Naive thymus-derived CD4-positive, alpha-beta T cell (primary cell): Measurements from ENCODE around the gene ERFL. TPM values are rescaled to one million over a fixed set of nuclear protein-coding genes. Genes with fewer than 3 reads are reported as not detected.
"Not testable (repeated sequence)": the region's sequence is repeated elsewhere in the genome, so short reads cannot be mapped to it uniquely, and the experiment has no call there.

Source experiments
- ATAC-seq: fragments of 150-1000 bp; cut with Tn5 transposase; 2 replicates; pipeline ENCODE4 v1.10.0; 2021; ENCODE audit warnings: mild to moderate bottlenecking, moderate library complexity
- CTCF ChIA-PET: fragments of 350-600 bp; sonication (Branson Sonifier 250); formaldehyde crosslinking; loops from one replicate; lab custom pipeline; 2021; ENCODE audit warnings: antibody characterized with exemption; lab: Charles Lee
- POLR2A ChIA-PET: fragments of 350-600 bp; sonication (Branson Sonifier 250); formaldehyde crosslinking; loops from one replicate; lab custom pipeline; 2021; ENCODE audit warnings: antibody characterized with exemption, inconsistent platforms; lab: Charles Lee
- DNase-seq, 9 donors: peaks; one replicate each; pipeline versions ENCODE4 v3.0.0 to v3.0.0-alpha.2; 2020 to 2022; ENCODE audit warnings: mixed read lengths in 1 of 9
- H3K27ac ChIP-seq: one replicate; pipeline ENCODE4 v1.7.0; 2013; ENCODE audit warnings: mild to moderate bottlenecking, low read depth, low read length, moderate library complexity
- H3K27me3 ChIP-seq, 2 donors: one replicate each; pipeline ENCODE4 v1.7.0; 2013; ENCODE audit warnings: low read length in 2 of 2, mild to moderate bottlenecking in 2 of 2, moderate library complexity in 2 of 2; ENCODE audit not compliant: control insufficient read depth in 2 of 2, insufficient read depth in 2 of 2
- H3K36me3 ChIP-seq, 3 experiments: 1 replicate in 2 of 3; 2 replicates in 1 of 3; pipeline ENCODE4 v1.7.0; 2013; ENCODE audit warnings: low read length in 3 of 3, mild to moderate bottlenecking in 3 of 3, moderate library complexity in 1 of 3; ENCODE audit not compliant: insufficient read depth in 3 of 3, control insufficient read depth in 2 of 3
- H3K4me1 ChIP-seq, 2 donors: one replicate each; pipeline ENCODE4 v1.7.0; 2013; ENCODE audit warnings: low read length in 2 of 2, mild to moderate bottlenecking in 2 of 2, moderate library complexity in 1 of 2; ENCODE audit not compliant: control insufficient read depth in 2 of 2, insufficient read depth in 2 of 2
- H3K4me3 ChIP-seq: 2 replicates; pipeline ENCODE4 v1.7.0; 2013; ENCODE audit warnings: mild to moderate bottlenecking, low read length
- H3K9me3 ChIP-seq, 3 experiments: 1 replicate in 2 of 3; 2 replicates in 1 of 3; pipeline ENCODE4 v1.7.0; 2013; ENCODE audit warnings: low read length in 3 of 3; ENCODE audit not compliant: control insufficient read depth in 2 of 3
- H3K27ac Mint-ChIP-seq, 9 donors: one replicate each; pipeline ENCODE4 v1.8.0; 2020 to 2022; ENCODE audit warnings: mixed read lengths in 9 of 9, mild to moderate bottlenecking in 8 of 9, moderate library complexity in 5 of 9, inconsistent platforms in 2 of 9
- H3K27me3 Mint-ChIP-seq, 5 donors: one replicate each; pipeline ENCODE4 v1.8.0; 2021 to 2022; ENCODE audit warnings: mixed read lengths in 5 of 5, mild to moderate bottlenecking in 1 of 5
- H3K36me3 Mint-ChIP-seq, 5 donors: one replicate each; pipeline ENCODE4 v1.8.0; 2020 to 2022; ENCODE audit warnings: mixed read lengths in 5 of 5, mild to moderate bottlenecking in 3 of 5, inconsistent platforms in 1 of 5
- H3K4me1 Mint-ChIP-seq, 7 donors: one replicate each; pipeline ENCODE4 v1.8.0; 2020 to 2022; ENCODE audit warnings: mixed read lengths in 7 of 7, mild to moderate bottlenecking in 3 of 7, inconsistent platforms in 1 of 7
- H3K4me3 Mint-ChIP-seq, 10 donors: one replicate each; pipeline ENCODE4 v1.8.0; 2020 to 2022; ENCODE audit warnings: mild to moderate bottlenecking in 10 of 10, mixed read lengths in 10 of 10, moderate library complexity in 6 of 10, inconsistent platforms in 2 of 10
- H3K9me3 Mint-ChIP-seq, 11 donors: one replicate each; pipeline ENCODE4 v1.8.0; 2020 to 2022; ENCODE audit warnings: mixed read lengths in 11 of 11, mild to moderate bottlenecking in 4 of 11, inconsistent platforms in 1 of 11, moderate library complexity in 1 of 11
- intact Hi-C, 2 donors: fragments of 100-400 bp; cut with micrococcal nuclease; formaldehyde crosslinking; loops; one replicate each; pipeline ENCODE4 v1.15.1; 2023
- polyA plus RNA-seq, 2 donors: library from polyadenylated mRNA; unstranded; fragments of 300-500 nt; fragmentation: Illumina TruSeq; gene quantifications; one replicate each; pipeline ENCODE4 v1.2.3, GENCODE V29; 2021
- total RNA-seq, 6 experiments: library from RNA in 5 of 6; stranded (reverse) in 5 of 6; gene quantifications; 1 replicate in 5 of 6; 2 replicates in 1 of 6; pipeline ENCODE4 v1.2.3 and lab custom pipeline; 2021 to 2026

ERFL gene
- total and polyA plus RNA-seq, 7 experiments from 2014 or later = 3.0 to 15.0 (median 8.0) TPM; not detected in 2

DNA sequence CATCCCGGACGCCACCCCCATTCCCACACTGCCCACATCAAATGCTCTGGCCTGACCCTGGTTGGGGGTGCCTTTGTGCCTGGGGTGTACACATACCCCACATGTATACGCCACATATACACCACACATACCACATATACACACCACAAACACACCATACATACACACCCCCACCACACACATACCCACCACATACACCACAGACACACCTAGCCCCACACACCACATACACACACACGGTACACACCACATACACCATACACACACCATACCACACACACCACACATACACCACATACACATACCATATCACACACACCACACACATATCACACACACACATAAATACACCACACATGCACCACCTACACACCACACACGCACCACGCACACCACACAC is 10.2 kb downstream of the ERFL start:
- Histone ChIP-seq H3K36me3 (no peaks in the 10 kb centered on the region), H3K4me3 (no peak overlapping the region), H3K4me1 (peaks cover 11 to 46% of the 10 kb centered on the region in 2 donors), H3K9me3 (no peaks in the 10 kb centered on the region), H3K27ac (no peak overlapping the region), H3K27me3 (peaks cover 0 to 23% of the 10 kb centered on the region in 2 donors)
- ChIA-PET POLR2A (no interaction called here), CTCF (no interaction called here)
- peaks cover 0 to 6% (median under 1%) of the 10 kb centered on the region in 5 donors for H3K36me3 Mint-ChIP-seq
- peaks cover 15 to 28% (median 21%) of the 10 kb centered on the region in 7 donors for H3K4me1 Mint-ChIP-seq
- peak; percentile 17 for ATAC-seq
- no peak overlapping the region for H3K27ac Mint-ChIP-seq
- H3K27me3 Mint-ChIP-seq = peaks cover 0 to 12% (median 7%) of the 10 kb centered on the region in 5 donors
- no peak overlapping the region for H3K4me3 Mint-ChIP-seq
- no peaks in the 10 kb centered on the region for H3K9me3 Mint-ChIP-seq
- DNase-seq = no peak
- intact Hi-C loops = no loop called here

GRCh38 chr19:41917676-41918075 is 10.6 kb downstream of the ERFL start:
- no peaks in the 10 kb centered on the region for H3K36me3 ChIP-seq
- H3K27ac Mint-ChIP-seq = no peak overlapping the region
- H3K27me3 Mint-ChIP-seq = peaks cover 0 to 14% (median 6%) of the 10 kb centered on the region in 5 donors
- H3K4me1 Mint-ChIP-seq = peaks cover 14 to 28% (median 20%) of the 10 kb centered on the region in 7 donors
- H3K27ac ChIP-seq = no peak overlapping the region
- DNase-seq (no peak), ATAC-seq (no peak)
- peaks cover 11 to 48% of the 10 kb centered on the region in 2 donors for H3K4me1 ChIP-seq
- H3K9me3 Mint-ChIP-seq = no peaks in the 10 kb centered on the region
- intact Hi-C loops = no loop called here
- H3K27me3 ChIP-seq = peaks cover 0 to 23% of the 10 kb centered on the region in 2 donors
- POLR2A ChIA-PET = interaction anchor here (0.7 to 1.1 kb wide), 2 partner anchors 30 to 34 kb away, joined by 3 to 5 read pairs; partner anchors contain the start of gene ARHGEF1
- H3K36me3 Mint-ChIP-seq = peaks cover 0 to 6% (median 0%) of the 10 kb centered on the region in 5 donors
- CTCF ChIA-PET = no interaction called here
- H3K4me3 ChIP-seq = no peak overlapping the region
- no peaks in the 10 kb centered on the region for H3K9me3 ChIP-seq
- H3K4me3 Mint-ChIP-seq = no peak overlapping the region

DNA sequence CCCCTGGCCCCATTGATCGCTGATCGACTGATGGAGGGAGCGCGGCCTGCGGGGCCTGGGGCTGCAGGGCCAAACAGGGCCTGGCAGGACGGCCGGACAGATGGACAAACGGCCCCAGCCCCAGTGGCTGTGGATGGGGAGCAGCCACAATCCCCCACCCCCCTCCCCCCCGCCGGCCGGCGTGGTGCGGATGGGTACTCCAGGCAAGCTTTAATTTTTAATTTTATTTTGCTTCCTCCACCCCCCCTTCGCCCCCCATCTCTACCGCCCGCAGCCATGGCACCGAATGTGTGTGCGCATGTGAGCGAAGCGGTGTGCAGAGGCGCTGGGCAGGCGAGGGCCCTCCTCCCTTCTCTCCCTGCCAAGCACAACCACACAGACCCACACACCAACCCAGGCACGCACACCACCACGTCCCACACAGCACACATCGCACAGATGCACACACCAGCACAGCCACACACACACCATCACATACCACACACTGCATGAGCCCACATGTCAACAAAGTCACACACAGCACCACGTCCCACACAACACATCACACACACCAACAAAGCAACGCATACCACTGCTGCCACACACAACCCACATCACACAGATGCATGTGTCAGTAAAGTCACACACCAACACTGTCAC is 12.4 kb downstream of the ERFL start:
- Histone ChIP-seq H3K27ac (no peak overlapping the region), H3K27me3 (peaks cover 0 to 23% of the 10 kb centered on the region in 2 donors), H3K4me1 (peaks cover 20 to 46% of the 10 kb centered on the region in 2 donors), H3K4me3 (peak overlapping the region; percentile 45), H3K36me3 (no peaks in the 10 kb centered on the region), H3K9me3 (no peaks in the 10 kb centered on the region)
- H3K9me3 Mint-ChIP-seq = peaks cover 0 to 5% (median 0%) of the 10 kb centered on the region in 11 donors
- ATAC-seq (peak; percentile 25), DNase-seq (peak in 3 of 9 donors; percentile 32 to 42 (median 39))
- H3K4me3 Mint-ChIP-seq = no peak overlapping the region
- peaks cover 0 to 23% (median 0%) of the 10 kb centered on the region in 5 donors for H3K27me3 Mint-ChIP-seq
- H3K4me1 Mint-ChIP-seq = peaks cover 15 to 34% (median 25%) of the 10 kb centered on the region in 7 donors
- intact Hi-C loops = loop anchor here (1.0 to 2.0 kb wide), 3 partner anchors 12 to 35 kb away; partner anchors contain the start of gene ERFL (in 1 of the 2)
- H3K36me3 Mint-ChIP-seq = peaks cover 0 to 9% (median 0%) of the 10 kb centered on the region in 5 donors
- ChIA-PET CTCF (no interaction called here), POLR2A (no interaction called here)
- no peak overlapping the region for H3K27ac Mint-ChIP-seq

GRCh38 chr19:41915021-41915775 is 13.1 kb downstream of the ERFL start:
- Histone ChIP-seq H3K36me3 (no peaks in the 10 kb centered on the region), H3K9me3 (no peaks in the 10 kb centered on the region), H3K4me1 (peaks cover 20 to 53% of the 10 kb centered on the region in 2 donors), H3K4me3 (peak overlapping the region; percentile 45), H3K27ac (no peak overlapping the region), H3K27me3 (peaks cover 0 to 23% of the 10 kb centered on the region in 2 donors)
- ATAC-seq (no peak), DNase-seq (peak in 2 of 9 donors; percentile 25 to 35)
- Mint-ChIP-seq H3K36me3 (peaks cover 0 to 16% (median 0%) of the 10 kb centered on the region in 5 donors), H3K4me3 (no peak overlapping the region), H3K9me3 (peaks cover 0 to 5% (median 0%) of the 10 kb centered on the region in 11 donors), H3K27me3 (peaks cover 0 to 26% (median 0%) of the 10 kb centered on the region in 5 donors), H3K4me1 (peaks cover 15 to 41% (median 31%) of the 10 kb centered on the region in 7 donors), H3K27ac (peak overlapping the region in 1 of 9 donors; percentile 63)
- intact Hi-C loops = loop anchor here in 1 of 2 donors (2.0 kb wide), 1 partner anchor 36 kb away; no protein-coding TSS in a partner anchor
- ChIA-PET CTCF (no interaction called here), POLR2A (no interaction called here)

GRCh38 chr19:41914424-41914834 is 13.8 kb downstream of the ERFL start:
- H3K9me3 Mint-ChIP-seq, H3K36me3 ChIP-seq, H3K4me3 ChIP-seq, ATAC-seq, CTCF ChIA-PET, H3K27ac ChIP-seq, H3K9me3 ChIP-seq, POLR2A ChIA-PET, DNase-seq: not testable (repeated sequence)
- H3K27me3 ChIP-seq = peaks cover 0 to 23% of the 10 kb centered on the region in 2 donors
- peaks cover 0 to 17% (median 0%) of the 10 kb centered on the region in 5 donors for H3K36me3 Mint-ChIP-seq
- H3K4me1 Mint-ChIP-seq = peaks cover 15 to 43% (median 31%) of the 10 kb centered on the region in 7 donors
- intact Hi-C loops = loop anchor here in 1 of 2 donors (2.0 kb wide), 1 partner anchor 36 kb away; no protein-coding TSS in a partner anchor
- peak overlapping the region in 5 of 9 donors; percentile 31 to 67 (median 52) for H3K27ac Mint-ChIP-seq
- H3K27me3 Mint-ChIP-seq = peaks cover 0 to 26% (median 0%) of the 10 kb centered on the region in 5 donors
- H3K4me1 ChIP-seq = peaks cover 20 to 53% of the 10 kb centered on the region in 2 donors
- H3K4me3 Mint-ChIP-seq = peak overlapping the region in 7 of 10 donors; percentile 42 to 71 (median 44)
